K562 (cell line): ENCODE measurements around the gene GRHL3.

ENCODE experiments used
- CTCF ChIP-seq, 3 experiments: IDR thresholded peaks in 2 of 3; conservative IDR thresholded peaks in 1 of 3; 2 replicates each; pipeline ENCODE4 v1.5.1; 2011 to 2012; ENCODE audit warnings: low read length in 3 of 3, mild to moderate bottlenecking in 3 of 3, control low read depth in 2 of 3, improper control_type of control experiment in 1 of 3, inconsistent platforms in 1 of 3, low read depth in 1 of 3, mixed read lengths in 1 of 3, moderate library complexity in 1 of 3; ENCODE audit not compliant: insufficient read depth in 2 of 3
- HEY1 ChIP-seq: fragments of 250-450 bp; sonication (Bioruptor Pico); IDR thresholded peaks from 2 replicates; pipeline ENCODE4 v1.5.0; 2020; ENCODE audit warnings: mild to moderate bottlenecking, moderate library complexity, borderline replicate concordance
- MXD1 ChIP-seq: fragments of 250-450 bp; sonication (Bioruptor Pico); IDR thresholded peaks from 2 replicates; pipeline ENCODE4 v1.8.0; 2021; ENCODE audit warnings: borderline replicate concordance, mild to moderate bottlenecking, moderate library complexity; ENCODE audit not compliant: poor library complexity, severe bottlenecking
- MXI1 ChIP-seq: IDR thresholded peaks from 2 replicates; pipeline ENCODE4 v1.6.1; 2011; ENCODE audit warnings: low read depth, mild to moderate bottlenecking, improper control_type of control experiment, low read length
- PCBP1 ChIP-seq: fragments of 200-400 bp; formaldehyde crosslinking; IDR thresholded peaks from 2 replicates; pipeline ENCODE4 v1.6.1; 2018; ENCODE audit warnings: mild to moderate bottlenecking, low read depth, low read length; ENCODE audit not compliant: poor library complexity, severe bottlenecking
- POLR2A ChIP-seq: fragments of 450-650 bp; conservative IDR thresholded peaks from 2 replicates; pipeline ENCODE4 v1.6.1; 2016
- RAD21 ChIP-seq, 2 experiments: fragments of 250-450 bp in 1 of 2; fragments of 450-650 bp in 1 of 2; sonication (Bioruptor Pico) in 1 of 2; formaldehyde crosslinking in 1 of 2; IDR thresholded peaks in 1 of 2; conservative IDR thresholded peaks in 1 of 2; 2 replicates each; pipeline versions ENCODE4 v1.4.0 to v1.8.0; 2020 to 2022; ENCODE audit warnings: mild to moderate bottlenecking in 2 of 2, moderate library complexity in 1 of 2
- SETDB1 ChIP-seq: IDR thresholded peaks from one replicate; pipeline ENCODE4 v1.6.1; 2012; ENCODE audit warnings: low read length, control low read depth, inconsistent platforms
- STAT5A ChIP-seq: IDR thresholded peaks from 2 replicates; pipeline ENCODE4 v1.6.1; 2012; ENCODE audit warnings: low read length, inconsistent platforms, borderline replicate concordance
- TEAD2 ChIP-seq: fragments of 450-650 bp; IDR thresholded peaks from 2 replicates; pipeline ENCODE4 v1.6.1; 2016; ENCODE audit warnings: missing genetic modification characterization, control low read depth, missing compliant biosample characterization
- ZBTB2 ChIP-seq: fragments of 450-650 bp; IDR thresholded peaks from 2 replicates; pipeline ENCODE4 v1.6.1; 2016; ENCODE audit warnings: antibody characterized with exemption
- ZNF589 ChIP-seq: fragments of 200-800 bp; sonication (Bioruptor generic); IDR thresholded peaks from 2 replicates; pipeline ENCODE4 v1.6.1; 2016; ENCODE audit warnings: low read depth, missing genetic modification characterization, missing compliant biosample characterization

- TF ChIP-seq PCBP1 (no peak), ZBTB2 (no peak), TEAD2 (no peak), RAD21 (CRISPR knock-in tag; conservative IDR thresholded peaks at IDR 0.05 in 1 of 2, IDR thresholded peaks at IDR 0.05 in 1 of 2) (no peak), POLR2A (no peak), STAT5A (no peak), HEY1 (CRISPR knock-in tag) (no peak), ZNF589 (no peak), MXD1 (CRISPR knock-in tag) (no peak), CTCF (IDR thresholded peaks at IDR 0.05 in 2 of 3, conservative IDR thresholded peaks at IDR 0.05 in 1 of 3; ENCODE audit: insufficient read depth in 2 of 3, low read depth in 1 of 3, low read length in 3 of 3) (no peak), MXI1 (no peak), SETDB1 (no peak)
These were observed 74.0 kb downstream of the GRHL3 start for GRCh38 chr1:24392982-24393650.
